GM19025 (cell line): ENCODE data around the gene DNASE2.

Source experiments
- ATAC-seq: cut with Tn5 transposase; IDR thresholded peaks from one replicate; pipeline ENCODE4 v1.9.1; 2021; ENCODE audit warnings: mild to moderate bottlenecking, low read depth, moderate library complexity; ENCODE audit not compliant: unreplicated experiment

The DNASE2 gene

DNA sequence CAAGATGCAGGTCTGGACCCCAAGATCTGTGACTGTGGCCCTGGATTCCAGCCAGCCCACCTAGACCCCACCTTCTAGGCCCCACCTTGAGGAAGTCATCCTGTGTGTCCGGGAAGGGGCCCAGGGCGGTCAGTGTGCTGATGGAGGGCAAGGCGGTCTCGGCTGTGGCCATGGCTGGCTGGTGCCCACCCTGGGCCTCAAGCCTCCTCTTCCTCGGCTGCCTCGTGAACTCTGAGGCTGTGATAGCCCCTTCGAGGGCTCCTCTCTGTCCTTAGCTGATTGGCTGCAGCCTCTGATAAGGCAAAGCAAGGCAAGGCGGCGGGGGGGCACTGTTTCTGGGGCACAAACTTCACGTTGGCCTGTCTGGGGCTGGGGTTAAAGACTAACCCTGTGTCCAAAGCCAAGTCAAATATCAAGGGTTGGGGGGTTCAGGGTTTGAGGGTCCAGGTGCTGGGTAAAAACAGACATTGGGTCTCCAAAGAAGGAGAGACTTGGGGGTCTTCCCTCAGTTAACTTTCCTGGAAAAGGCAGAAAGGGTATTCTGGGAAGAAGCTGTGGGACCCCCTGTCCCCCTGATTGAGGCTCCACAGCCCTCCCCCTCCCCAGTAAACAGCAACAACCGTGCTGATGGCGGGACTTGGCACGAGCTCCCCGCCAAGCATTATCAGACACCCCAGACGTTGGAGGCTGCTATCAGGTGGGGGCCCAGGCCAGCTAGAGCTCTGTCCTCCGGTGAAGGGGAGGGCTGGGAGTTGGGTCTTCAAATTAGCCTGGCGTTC lies 5.9 kb upstream of the DNASE2 start, which contains the start of gene KLF1:
KLF1 (minus strand) TSS at position 233 of the 779 bp plus-strand sequence; CDS start at position 172, 61 bp downstream.
- ATAC-seq: no peak

- ATAC-seq: no peak
Observed at GRCh38 chr19:12886651-12886968, 5.4 kb upstream of the DNASE2 start.

GRCh38 chr19:12885749-12886650 lies 4.8 kb upstream of the DNASE2 start:
- no peak for ATAC-seq

- ATAC-seq: no peak
Observed at GRCh38 chr19:12884926-12885748, 3.9 kb upstream of the DNASE2 start.

GRCh38 chr19:12884627-12884925 lies 3.3 kb upstream of the DNASE2 start:
- no peak for ATAC-seq

GRCh38 chr19:12884202-12884601 lies 3.0 kb upstream of the DNASE2 start:
- ATAC-seq: no peak

DNA sequence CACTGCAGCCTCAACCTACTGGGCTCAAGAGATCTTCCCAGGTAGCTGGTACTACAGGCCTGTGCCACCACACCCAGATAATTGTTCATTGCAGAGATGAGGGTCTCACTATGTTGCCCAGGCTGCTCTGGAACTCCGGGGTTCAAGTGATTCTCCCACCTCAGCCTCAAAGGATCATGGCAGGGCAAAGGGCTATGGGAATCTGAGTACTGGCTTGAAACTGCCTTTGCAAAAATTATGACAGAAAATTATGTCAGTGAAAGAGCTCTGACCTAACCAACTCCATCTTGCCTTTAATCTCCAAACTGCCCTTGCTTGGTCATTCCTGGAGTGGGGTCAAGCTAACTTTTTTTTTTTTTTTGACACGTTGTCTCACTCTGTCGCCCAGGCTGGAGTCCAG lies 1.3 kb upstream of the DNASE2 start:
- no peak for ATAC-seq

GRCh38 chr19:12880551-12881171 lies 588 bp downstream of the DNASE2 start:
- no peak for ATAC-seq

DNA sequence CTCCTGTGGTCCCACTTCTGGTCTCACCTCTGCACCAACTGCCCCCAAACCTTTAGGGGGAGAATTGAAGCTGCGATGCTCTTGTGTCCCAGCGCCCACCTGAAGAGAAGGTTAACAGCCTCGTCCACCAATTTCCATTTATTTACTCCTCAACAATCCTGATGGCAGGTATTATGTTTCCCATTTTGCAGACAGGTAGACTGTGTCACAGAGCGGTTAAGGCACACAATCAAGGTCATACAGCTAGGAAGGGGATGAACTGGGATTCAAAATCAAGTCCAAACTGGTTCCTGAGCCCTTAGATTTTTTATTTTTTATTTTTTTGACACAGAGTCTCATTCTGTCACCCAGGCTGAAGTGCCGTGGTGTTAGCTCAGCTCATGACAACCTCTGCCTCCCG lies 6.2 kb downstream of the DNASE2 start:
- no peak for ATAC-seq

DNA sequence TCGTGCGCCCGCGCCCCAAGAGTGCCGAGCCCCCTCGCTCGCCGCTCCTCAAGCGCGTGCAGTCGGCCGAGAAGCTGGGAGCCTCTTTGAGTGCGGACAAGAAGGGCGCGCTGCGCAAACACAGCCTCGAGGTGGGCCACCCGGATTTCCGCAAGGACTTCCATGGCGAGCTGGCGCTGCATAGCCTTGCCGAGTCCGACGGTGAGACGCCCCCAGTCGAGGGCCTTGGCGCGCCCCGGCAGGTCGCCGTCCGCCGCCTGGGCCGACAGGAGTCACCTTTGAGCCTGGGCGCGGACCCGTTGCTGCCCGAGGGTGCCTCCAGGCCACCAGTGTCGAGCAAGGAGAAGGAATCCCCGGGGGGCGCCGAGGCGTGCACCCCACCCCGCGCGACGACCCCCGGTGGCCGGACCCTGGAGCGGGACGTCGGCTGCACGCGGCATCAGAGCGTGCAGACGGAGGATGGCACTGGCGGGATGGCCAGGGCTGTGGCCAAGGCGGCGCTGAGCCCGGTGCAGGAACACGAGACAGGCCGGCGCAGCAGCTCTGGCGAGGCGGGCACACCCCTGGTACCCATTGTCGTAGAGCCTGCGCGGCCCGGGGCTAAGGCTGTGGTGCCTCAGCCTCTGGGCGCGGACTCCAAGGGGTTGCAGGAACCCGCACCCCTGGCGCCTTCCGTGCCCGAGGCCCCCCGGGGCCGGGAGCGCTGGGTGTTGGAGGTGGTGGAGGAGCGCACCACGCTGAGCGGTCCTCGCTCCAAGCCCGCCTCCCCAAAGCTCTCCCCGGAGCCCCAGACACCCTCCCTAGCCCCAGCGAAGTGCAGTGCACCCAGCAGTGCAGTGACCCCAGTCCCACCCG lies 7.1 kb downstream of the DNASE2 start:
- ATAC-seq: no peak

GRCh38 chr19:12872941-12873890 lies 8.0 kb downstream of the DNASE2 start:
- ATAC-seq: no peak

DNA sequence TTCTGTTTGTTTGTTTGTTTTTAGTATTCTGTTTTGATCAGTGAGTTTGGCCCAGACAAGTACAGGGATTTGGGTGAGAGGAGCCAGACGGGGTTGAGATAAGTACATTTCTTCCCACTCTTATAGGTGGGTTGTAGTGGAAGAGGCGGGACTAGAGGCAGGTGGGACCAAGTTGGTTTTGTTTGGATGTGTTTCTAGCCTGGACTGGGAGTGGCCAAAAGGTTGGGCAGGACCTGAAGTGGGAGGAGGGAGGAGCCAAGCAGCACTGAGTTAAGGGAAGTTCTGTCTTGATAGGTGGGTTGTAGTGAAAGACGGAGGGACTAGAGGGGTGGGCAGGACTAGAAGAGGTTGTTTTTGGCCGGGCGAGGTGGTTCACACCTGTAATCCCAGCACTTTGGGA lies 9.0 kb downstream of the DNASE2 start:
- no peak for ATAC-seq

DNA sequence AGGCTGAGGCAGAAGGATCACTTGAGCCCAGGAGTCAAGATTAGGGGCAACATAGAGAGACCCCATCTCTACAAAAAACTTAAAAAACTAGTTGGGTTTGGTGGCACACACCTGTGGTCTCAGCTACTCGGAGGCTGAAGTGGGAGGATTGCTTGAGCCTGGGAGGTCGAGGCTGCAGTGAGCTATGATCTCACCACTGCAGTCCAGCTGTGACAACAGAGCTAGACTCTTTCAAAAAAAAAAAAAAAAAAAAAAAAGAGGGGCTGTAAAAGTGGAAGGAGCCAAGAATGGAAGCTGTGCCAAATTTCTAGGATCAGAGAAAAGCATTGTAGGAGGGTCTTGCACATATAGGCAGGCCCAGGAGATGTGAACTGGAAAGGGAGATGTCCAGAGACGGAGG lies 9.6 kb downstream of the DNASE2 start:
- no peak for ATAC-seq

DNA sequence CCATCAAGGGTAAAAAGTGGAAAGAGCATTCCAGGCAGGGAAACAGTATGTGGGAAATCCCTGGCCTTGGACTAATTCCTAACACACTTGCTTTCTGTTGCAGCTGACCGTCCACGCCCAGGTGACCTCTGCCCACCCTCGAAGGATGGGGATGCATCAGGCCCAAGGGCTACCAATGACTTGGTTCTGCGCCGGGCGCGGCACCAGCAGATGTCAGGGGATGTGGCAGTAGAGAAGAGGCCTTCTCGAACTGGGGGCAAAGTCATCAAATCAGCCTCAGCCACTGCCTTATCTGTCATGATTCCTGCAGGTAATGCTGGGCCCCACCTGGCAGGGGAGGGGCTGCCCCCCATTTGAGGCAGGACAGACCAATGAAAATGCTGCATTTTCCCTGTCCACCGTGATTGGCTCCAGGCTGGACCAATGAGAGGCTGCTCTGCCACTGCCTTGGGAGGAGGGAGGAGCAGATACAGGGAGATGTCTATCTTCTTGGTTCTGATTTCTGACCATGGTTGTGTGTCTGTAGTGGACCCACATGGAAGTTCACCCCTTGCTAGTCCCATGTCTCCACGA lies 12.6 kb downstream of the DNASE2 start:
- no peak for ATAC-seq

GRCh38 chr19:12867120-12868099 lies 13.8 kb downstream of the DNASE2 start:
- ATAC-seq: no peak

DNA sequence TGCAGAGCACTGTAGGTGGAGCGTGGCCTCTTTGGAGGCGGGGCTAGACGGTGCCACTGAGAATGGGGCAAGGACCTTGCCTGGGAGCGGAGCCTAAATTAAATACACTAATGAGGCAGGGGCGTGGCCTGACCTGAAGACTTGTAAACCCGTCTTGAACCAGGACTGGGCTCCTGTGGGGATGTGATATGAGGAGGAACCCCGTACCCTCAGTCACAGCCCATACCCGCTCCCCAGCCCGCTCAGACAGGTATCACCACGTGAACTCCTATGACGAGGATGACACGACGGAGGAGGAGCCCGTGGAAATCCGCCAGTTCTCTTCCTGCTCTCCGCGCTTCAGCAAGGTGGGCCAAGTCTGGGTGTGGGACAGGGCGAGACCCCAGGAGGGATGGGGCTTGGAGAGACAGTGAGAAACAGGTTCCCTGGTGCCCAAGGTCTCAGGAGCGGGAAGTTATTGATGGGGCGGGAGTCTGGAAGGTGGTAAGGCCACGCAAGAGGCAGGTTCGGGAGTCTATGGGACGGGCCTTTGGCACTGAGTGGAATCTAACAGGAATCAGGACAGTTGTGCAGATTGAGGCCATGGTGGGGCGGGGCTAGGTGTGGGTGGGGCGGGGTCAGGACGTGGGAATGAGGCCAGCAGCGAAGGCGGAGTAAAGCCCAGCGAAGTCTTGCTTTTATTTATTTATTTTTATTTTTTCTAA lies 14.7 kb downstream of the DNASE2 start:
- no peak for ATAC-seq
